ENCODE results near the gene NR3C2. TPM values are rescaled to one million over a fixed set of nuclear protein-coding genes. Genes with fewer than 3 reads are reported as not detected.

NR3C2 gene
- total and polyA plus RNA-seq, 4 donors, result 2.0 to 11.5 (median 3.2) TPM

GRCh38 chr4:148444296-148445070 lies 2.3 kb upstream of the NR3C2 start:
- TF ChIP-seq TAF1 (conservative IDR thresholded peaks at IDR 0.05) (no peak), RXRA (IDR thresholded peaks at IDR 0.05) (no peak), FOXA2 (IDR thresholded peaks at IDR 0.05) (no peak), HNF4G (IDR thresholded peaks at IDR 0.05) (no peak), FOXA1 (IDR thresholded peaks at IDR 0.05) (no peak), HNF4A (conservative IDR thresholded peaks at IDR 0.05) (no peak), MAX (IDR thresholded peaks at IDR 0.05) (no peak), JUND (IDR thresholded peaks at IDR 0.05) (no peak), SP1 (IDR thresholded peaks at IDR 0.05) (no peak), ZBTB33 (IDR thresholded peaks at IDR 0.05) (no peak), NR2F2 (IDR thresholded peaks at IDR 0.05) (no peak)
- H3K36me3 ChIP-seq (ENCODE audit: control insufficient read depth in 4 of 4, insufficient read depth in 3 of 4, low read depth in 1 of 4, low read length in 3 of 4), result no peaks in the 10 kb centered on the region
- peaks cover 0 to 34% (median 21%) of the 10 kb centered on the region in 4 donors for H3K4me1 ChIP-seq (ENCODE audit: control insufficient read depth in 4 of 4, insufficient read depth in 4 of 4, low read length in 3 of 4)
- under 1% methylated on average over 89 of the region's 89 CpGs for WGBS
- peak overlapping the region; percentile 1 to 82 for H3K9ac ChIP-seq (ENCODE audit: low read depth in 1 of 2, low read length in 2 of 2)
- peak; percentile 35 for DNase-seq (ENCODE audit: low spot score)
- peak overlapping the region; percentile 83 to 87 for H3K27ac ChIP-seq (ENCODE audit: low read depth in 1 of 2, low read length in 2 of 2)
- H3K27me3 ChIP-seq (ENCODE audit: control insufficient read depth in 4 of 4, insufficient read depth in 4 of 4, low read length in 3 of 4), result no peaks in the 10 kb centered on the region
- no peaks in the 10 kb centered on the region for H3K9me3 ChIP-seq (ENCODE audit: control insufficient read depth in 4 of 4, low read length in 3 of 4)
- H3K4me3 ChIP-seq (ENCODE audit: low read depth in 1 of 3, low read length in 3 of 3), result peak overlapping the region; percentile 96 to 98 (median 98)

- H3K27ac ChIP-seq (ENCODE audit: low read depth in 1 of 2, low read length in 2 of 2), result peak overlapping the region; percentile 83 to 87
- DNase-seq (ENCODE audit: low spot score), result no peak
- WGBS, result under 1% methylated on average over 64 of the region's 64 CpGs
- TF ChIP-seq NR2F2 (IDR thresholded peaks at IDR 0.05), result no peak
- no peaks in the 10 kb centered on the region for H3K9me3 ChIP-seq (ENCODE audit: control insufficient read depth in 4 of 4, low read length in 3 of 4)
- no peaks in the 10 kb centered on the region for H3K27me3 ChIP-seq (ENCODE audit: control insufficient read depth in 4 of 4, insufficient read depth in 4 of 4, low read length in 3 of 4)
- H3K36me3 ChIP-seq (ENCODE audit: control insufficient read depth in 4 of 4, insufficient read depth in 3 of 4, low read depth in 1 of 4, low read length in 3 of 4), result no peaks in the 10 kb centered on the region
- H3K4me3 ChIP-seq (ENCODE audit: low read depth in 1 of 3, low read length in 3 of 3), result peak overlapping the region; percentile 96 to 98 (median 98)
- H3K4me1 ChIP-seq (ENCODE audit: control insufficient read depth in 4 of 4, insufficient read depth in 4 of 4, low read length in 3 of 4), result peaks cover 3 to 42% (median 27%) of the 10 kb centered on the region in 4 donors
- peak overlapping the region; percentile 82 to 97 for H3K9ac ChIP-seq (ENCODE audit: low read depth in 1 of 2, low read length in 2 of 2)
These were observed 1.5 kb upstream of the NR3C2 start for GRCh38 chr4:148443512-148444295.

DNA sequence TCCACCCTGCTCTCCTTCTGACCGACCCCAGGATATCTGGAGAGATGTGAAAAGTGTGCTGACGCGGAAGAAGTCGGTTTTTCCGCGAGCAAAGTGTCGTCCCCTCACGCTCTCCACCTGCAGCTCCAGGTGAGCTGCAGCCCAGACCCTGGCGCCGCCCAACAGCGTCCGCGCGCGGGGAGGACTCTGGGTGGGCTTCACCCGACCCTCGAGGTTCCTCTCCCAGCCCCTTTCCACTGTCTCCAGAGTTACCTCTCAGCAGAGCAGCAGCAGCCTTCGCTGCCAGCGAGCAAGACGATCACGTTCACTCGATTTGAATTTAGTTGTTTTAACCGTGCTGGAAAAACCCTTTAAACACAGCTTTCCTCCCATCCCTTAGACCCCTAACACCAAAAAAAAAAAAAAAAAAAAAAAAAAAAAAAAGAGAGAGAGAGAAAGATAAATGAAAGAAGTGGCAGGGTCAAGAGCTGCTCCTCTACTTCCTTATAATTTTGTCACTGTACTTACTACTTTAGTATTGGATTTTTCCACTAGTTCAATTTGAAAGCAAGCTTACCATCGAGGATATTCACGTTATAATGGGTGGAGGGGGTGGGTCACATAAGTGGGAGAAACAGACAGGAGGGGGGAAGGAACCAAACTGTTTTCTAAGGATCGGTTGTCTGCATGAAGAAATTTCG lies 758 bp upstream of the NR3C2 start:
- under 1% methylated on average over 27 of the region's 27 CpGs for WGBS
- peaks cover 4 to 46% (median 33%) of the 10 kb centered on the region in 4 donors for H3K4me1 ChIP-seq (ENCODE audit: control insufficient read depth in 4 of 4, insufficient read depth in 4 of 4, low read length in 3 of 4)
- H3K27ac ChIP-seq (ENCODE audit: low read depth in 1 of 2, low read length in 2 of 2), result peak overlapping the region; percentile 87 to 95
- H3K9me3 ChIP-seq (ENCODE audit: control insufficient read depth in 4 of 4, low read length in 3 of 4), result no peaks in the 10 kb centered on the region
- no peaks in the 10 kb centered on the region for H3K36me3 ChIP-seq (ENCODE audit: control insufficient read depth in 4 of 4, insufficient read depth in 3 of 4, low read depth in 1 of 4, low read length in 3 of 4)
- peak overlapping the region; percentile 96 to 98 (median 98) for H3K4me3 ChIP-seq (ENCODE audit: low read depth in 1 of 3, low read length in 3 of 3)
- TF ChIP-seq NR2F2 (IDR thresholded peaks at IDR 0.05) (peak; percentile 52), EGR1 (IDR thresholded peaks at IDR 0.05; ENCODE audit: low read depth in 2 of 2) (no peak)
- no peak for DNase-seq (ENCODE audit: low spot score)
- H3K9ac ChIP-seq (ENCODE audit: low read depth in 1 of 2, low read length in 2 of 2), result peak overlapping the region; percentile 82 to 97
- no peaks in the 10 kb centered on the region for H3K27me3 ChIP-seq (ENCODE audit: control insufficient read depth in 4 of 4, insufficient read depth in 4 of 4, low read length in 3 of 4)
